Ishikawa (cell line): ENCODE results near the gene SLC6A19.

Experiments
- CEBPB ChIP-seq: IDR thresholded peaks from 2 replicates; pipeline ENCODE4 v1.6.1; 2012
- CREB1 ChIP-seq: IDR thresholded peaks from 2 replicates; pipeline ENCODE4 v1.6.1; 2012; ENCODE audit warnings: low read depth
- EGR1 ChIP-seq: IDR thresholded peaks from 2 replicates; pipeline ENCODE4 v1.6.1; 2012
- EP300 ChIP-seq: IDR thresholded peaks from 2 replicates; pipeline ENCODE4 v1.6.1; 2012; ENCODE audit warnings: borderline replicate concordance
- FOXM1 ChIP-seq: IDR thresholded peaks from 2 replicates; pipeline ENCODE4 v1.6.1; 2012; ENCODE audit warnings: low read depth, borderline replicate concordance
- MAX ChIP-seq: IDR thresholded peaks from 2 replicates; pipeline ENCODE4 v1.6.1; 2012
- NFIC ChIP-seq: IDR thresholded peaks from 2 replicates; pipeline ENCODE4 v1.6.1; 2012
- RAD21 ChIP-seq: IDR thresholded peaks from 2 replicates; pipeline ENCODE4 v1.6.1; 2012; ENCODE audit warnings: low read depth
- REST ChIP-seq: IDR thresholded peaks from 2 replicates; pipeline ENCODE4 v1.6.1; 2012; ENCODE audit warnings: low read depth, mild to moderate bottlenecking
- TAF1 ChIP-seq: IDR thresholded peaks from 2 replicates; pipeline ENCODE4 v1.6.1; 2012; ENCODE audit warnings: low read depth, mild to moderate bottlenecking
- TCF12 ChIP-seq: IDR thresholded peaks from 2 replicates; pipeline ENCODE4 v1.6.1; 2012; ENCODE audit warnings: low read depth
- TEAD4 ChIP-seq: IDR thresholded peaks from 2 replicates; pipeline ENCODE4 v1.6.1; 2012
- USF1 ChIP-seq: IDR thresholded peaks from 2 replicates; pipeline ENCODE4 v1.6.1; 2012
- YY1 ChIP-seq: IDR thresholded peaks from 2 replicates; pipeline ENCODE4 v1.6.1; 2012; ENCODE audit warnings: low read depth
- ZBTB7A ChIP-seq: IDR thresholded peaks from 2 replicates; pipeline ENCODE4 v1.6.1; 2012; ENCODE audit warnings: low read depth

The SLC6A19 gene

GRCh38 chr5:1181451-1182359, 19.7 kb upstream of the SLC6A19 start:
- no peak for TF ChIP-seq EGR1
- no peak for TF ChIP-seq REST
- TF ChIP-seq CREB1, result no peak
- no peak for TF ChIP-seq RAD21
- no peak for TF ChIP-seq ZBTB7A
- TF ChIP-seq YY1, result no peak
- no peak for TF ChIP-seq TCF12
- no peak for TF ChIP-seq USF1
- no peak for TF ChIP-seq TEAD4
- no peak for TF ChIP-seq TAF1
- no peak for TF ChIP-seq MAX
- no peak for TF ChIP-seq EP300
- no peak for TF ChIP-seq FOXM1

- TF ChIP-seq TCF12 (no peak), CEBPB (no peak), RAD21 (no peak), EP300 (no peak), MAX (no peak), FOXM1 (no peak), TEAD4 (no peak), EGR1 (no peak), REST (no peak), TAF1 (no peak), NFIC (no peak), USF1 (no peak), YY1 (no peak)
Measured at GRCh38 chr5:1182360-1182632, 19.1 kb upstream of the SLC6A19 start.

GRCh38 chr5:1182633-1183423, 18.6 kb upstream of the SLC6A19 start:
- TF ChIP-seq TAF1, result no peak
- TF ChIP-seq NFIC, result no peak

GRCh38 chr5:1183424-1184162, 17.8 kb upstream of the SLC6A19 start:
- no peak for TF ChIP-seq ZBTB7A
- no peak for TF ChIP-seq USF1
- TF ChIP-seq MAX, result no peak
- TF ChIP-seq REST, result no peak
